NB4 (cell line): ENCODE results near the gene FSCN2.

Source experiments
- MAX ChIP-seq: IDR thresholded peaks from 2 replicates; pipeline ENCODE4 v1.6.1; 2011; ENCODE audit warnings: low read depth, low read length
- MYC ChIP-seq: IDR thresholded peaks from 2 replicates; pipeline ENCODE4 v1.6.1; 2011; ENCODE audit warnings: low read depth, low read length
- POLR2A ChIP-seq: IDR thresholded peaks from 2 replicates; pipeline ENCODE4 v1.6.1; 2011; ENCODE audit warnings: mild to moderate bottlenecking; ENCODE audit not compliant: insufficient read length; ENCODE audit errors: extremely low read depth
- TF ChIP-seq, protein P1 (sequence below): IDR thresholded peaks from one replicate; pipeline ENCODE4 v1.5.1; 2012; ENCODE audit warnings: low read depth, low read length

GRCh38 chr17:81517339-81518112 is 10.7 kb upstream of the FSCN2 start:
- TF ChIP-seq, protein P1, sequence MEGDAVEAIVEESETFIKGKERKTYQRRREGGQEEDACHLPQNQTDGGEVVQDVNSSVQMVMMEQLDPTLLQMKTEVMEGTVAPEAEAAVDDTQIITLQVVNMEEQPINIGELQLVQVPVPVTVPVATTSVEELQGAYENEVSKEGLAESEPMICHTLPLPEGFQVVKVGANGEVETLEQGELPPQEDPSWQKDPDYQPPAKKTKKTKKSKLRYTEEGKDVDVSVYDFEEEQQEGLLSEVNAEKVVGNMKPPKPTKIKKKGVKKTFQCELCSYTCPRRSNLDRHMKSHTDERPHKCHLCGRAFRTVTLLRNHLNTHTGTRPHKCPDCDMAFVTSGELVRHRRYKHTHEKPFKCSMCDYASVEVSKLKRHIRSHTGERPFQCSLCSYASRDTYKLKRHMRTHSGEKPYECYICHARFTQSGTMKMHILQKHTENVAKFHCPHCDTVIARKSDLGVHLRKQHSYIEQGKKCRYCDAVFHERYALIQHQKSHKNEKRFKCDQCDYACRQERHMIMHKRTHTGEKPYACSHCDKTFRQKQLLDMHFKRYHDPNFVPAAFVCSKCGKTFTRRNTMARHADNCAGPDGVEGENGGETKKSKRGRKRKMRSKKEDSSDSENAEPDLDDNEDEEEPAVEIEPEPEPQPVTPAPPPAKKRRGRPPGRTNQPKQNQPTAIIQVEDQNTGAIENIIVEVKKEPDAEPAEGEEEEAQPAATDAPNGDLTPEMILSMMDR: no peak
- TF ChIP-seq POLR2A (no peak), MYC (peak; percentile 17; the same call in 1 of the 2 replicates), MAX (no peak)
